DND-41 (cell line): ENCODE data around the gene GPD1L.

Source experiments
- ATAC-seq: fragments of 200-7000 bp; cut with Tn5 transposase; 3 replicates; pipeline ENCODE4 v1.9.1; 2021; ENCODE audit warnings: low read depth; ENCODE audit not compliant: insufficient read depth
- DNase-seq: peaks from one replicate; pipeline ENCODE4 v3.0.0-alpha.2; 2020
- H2AFZ ChIP-seq: 2 replicates; pipeline ENCODE4 v1.6.0; 2012; ENCODE audit warnings: low read depth, low read length
- H3K27ac ChIP-seq: 2 replicates; pipeline ENCODE4 v1.5.1; 2012; ENCODE audit warnings: low read length, inconsistent platforms
- H3K27me3 ChIP-seq: fragments of 200-600 bp; sonication (generic); 2 replicates; pipeline ENCODE4 v1.6.0; 2012; ENCODE audit warnings: low read length, mild to moderate bottlenecking, inconsistent platforms; ENCODE audit not compliant: insufficient read depth, poor library complexity
- H3K36me3 ChIP-seq: 2 replicates; pipeline ENCODE4 v1.5.1; 2012; ENCODE audit warnings: low read length, inconsistent platforms; ENCODE audit not compliant: insufficient read depth
- H3K4me1 ChIP-seq: 2 replicates; pipeline ENCODE4 v1.5.1; 2012; ENCODE audit warnings: mild to moderate bottlenecking, low read length; ENCODE audit not compliant: insufficient read depth
- H3K4me2 ChIP-seq: 2 replicates; pipeline ENCODE4 v1.6.0; 2012; ENCODE audit warnings: mild to moderate bottlenecking, moderate library complexity, low read length, inconsistent platforms; ENCODE audit not compliant: insufficient read depth
- H3K4me3 ChIP-seq, 2 experiments: fragments of 200-600 bp in 1 of 2; shearing (Covaris generic) in 1 of 2; 2 replicates each; pipeline ENCODE4 v1.5.1; 2012 to 2016; ENCODE audit warnings: inconsistent platforms in 2 of 2, low read length in 2 of 2, mild to moderate bottlenecking in 2 of 2, low read depth in 1 of 2, moderate library complexity in 1 of 2
- H3K79me2 ChIP-seq: 2 replicates; pipeline ENCODE4 v1.6.0; 2012; ENCODE audit warnings: low read length, inconsistent platforms; ENCODE audit not compliant: insufficient read depth
- H3K9ac ChIP-seq: 2 replicates; pipeline ENCODE4 v1.6.0; 2012; ENCODE audit warnings: low read depth, mild to moderate bottlenecking, inconsistent platforms, low read length, moderate library complexity
- H3K9me3 ChIP-seq: 2 replicates; pipeline ENCODE4 v1.5.1; 2012; ENCODE audit warnings: low read length, moderate library complexity, mild to moderate bottlenecking, inconsistent platforms; ENCODE audit not compliant: insufficient read depth, severe bottlenecking
- H4K20me1 ChIP-seq: 2 replicates; pipeline ENCODE4 v1.6.0; 2012; ENCODE audit warnings: low read length; ENCODE audit not compliant: insufficient read depth
- CTCF ChIP-seq: IDR thresholded peaks from 2 replicates; pipeline ENCODE4 v1.5.1; 2012; ENCODE audit warnings: borderline replicate concordance, low read length, moderate library complexity, mild to moderate bottlenecking; ENCODE audit not compliant: poor library complexity, severe bottlenecking; ENCODE audit errors: extremely low read depth
- EZH2 ChIP-seq: IDR thresholded peaks from 3 replicates; pipeline ENCODE4 v1.6.1; 2012; ENCODE audit warnings: borderline replicate concordance, low read depth, mild to moderate bottlenecking, moderate library complexity, low read length, inconsistent platforms; ENCODE audit not compliant: severe bottlenecking

The GPD1L gene

GRCh38 chr3:32176989-32177701 lies 70.7 kb downstream of the GPD1L start:
- no peaks in the 10 kb centered on the region; the same call in 1 of the 2 replicates for H3K4me1 ChIP-seq
- no peaks in the 10 kb centered on the region for H3K9me3 ChIP-seq
- ATAC-seq, result peak; percentile 74
- no peak overlapping the region for H3K4me3 ChIP-seq
- no peaks in the 10 kb centered on the region; the same call in none of the 2 replicates for H3K36me3 ChIP-seq
- no peak for TF ChIP-seq EZH2
- peak; percentile 91 for TF ChIP-seq CTCF
- H2AFZ ChIP-seq, result peak overlapping the region; percentile 29; the same call in 1 of the 2 replicates
- no peak overlapping the region for H3K27ac ChIP-seq
- H3K27me3 ChIP-seq, result no peaks in the 10 kb centered on the region
- H3K9ac ChIP-seq, result no peak overlapping the region
- peak; percentile 64 for DNase-seq
- H4K20me1 ChIP-seq, result no peaks in the 10 kb centered on the region
- H3K4me2 ChIP-seq, result no peak overlapping the region; the same call in 1 of the 2 replicates
- H3K79me2 ChIP-seq, result no peaks in the 10 kb centered on the region

DNA sequence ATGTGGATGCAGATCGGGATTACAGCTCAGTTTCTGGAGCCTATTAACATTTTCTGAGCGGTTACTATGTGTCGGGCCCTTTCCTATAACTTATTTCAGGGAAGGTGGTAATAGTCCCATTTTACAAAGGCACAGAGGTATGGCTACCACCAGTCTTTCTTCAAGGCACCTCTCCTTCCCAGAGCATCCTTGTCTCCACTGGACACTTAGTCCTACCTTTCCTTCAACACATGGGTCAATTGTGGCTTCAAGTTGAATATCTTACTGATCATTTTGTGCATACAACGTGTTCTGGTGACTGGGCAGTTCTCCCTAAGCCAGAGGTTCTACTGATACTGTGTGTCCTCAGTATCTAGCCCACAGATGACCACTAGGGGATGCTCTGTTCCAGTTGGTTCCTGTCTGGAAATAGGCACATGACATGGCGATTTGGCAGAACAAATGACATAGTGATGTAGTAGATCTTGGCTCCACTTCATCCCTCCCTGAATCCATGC lies 71.3 kb downstream of the GPD1L start:
- TF ChIP-seq CTCF (peak; percentile 58), EZH2 (no peak)
- H3K36me3 ChIP-seq, result no peaks in the 10 kb centered on the region
- no peak overlapping the region for H3K27ac ChIP-seq
- DNase-seq (peak; percentile 34), ATAC-seq (peak; percentile 63)
- no peaks in the 10 kb centered on the region for H4K20me1 ChIP-seq
- H3K9ac ChIP-seq, result no peak overlapping the region
- no peaks in the 10 kb centered on the region; the same call in 1 of the 2 replicates for H3K4me1 ChIP-seq
- H3K27me3 ChIP-seq, result no peaks in the 10 kb centered on the region
- H3K4me2 ChIP-seq, result no peak overlapping the region
- 0 out of 2 replicates have a peak overlapping the region, but pooled peaks have one; percentile 6 for H2AFZ ChIP-seq
- no peaks in the 10 kb centered on the region for H3K79me2 ChIP-seq
- no peaks in the 10 kb centered on the region for H3K9me3 ChIP-seq
- H3K4me3 ChIP-seq, result no peak overlapping the region

DNA sequence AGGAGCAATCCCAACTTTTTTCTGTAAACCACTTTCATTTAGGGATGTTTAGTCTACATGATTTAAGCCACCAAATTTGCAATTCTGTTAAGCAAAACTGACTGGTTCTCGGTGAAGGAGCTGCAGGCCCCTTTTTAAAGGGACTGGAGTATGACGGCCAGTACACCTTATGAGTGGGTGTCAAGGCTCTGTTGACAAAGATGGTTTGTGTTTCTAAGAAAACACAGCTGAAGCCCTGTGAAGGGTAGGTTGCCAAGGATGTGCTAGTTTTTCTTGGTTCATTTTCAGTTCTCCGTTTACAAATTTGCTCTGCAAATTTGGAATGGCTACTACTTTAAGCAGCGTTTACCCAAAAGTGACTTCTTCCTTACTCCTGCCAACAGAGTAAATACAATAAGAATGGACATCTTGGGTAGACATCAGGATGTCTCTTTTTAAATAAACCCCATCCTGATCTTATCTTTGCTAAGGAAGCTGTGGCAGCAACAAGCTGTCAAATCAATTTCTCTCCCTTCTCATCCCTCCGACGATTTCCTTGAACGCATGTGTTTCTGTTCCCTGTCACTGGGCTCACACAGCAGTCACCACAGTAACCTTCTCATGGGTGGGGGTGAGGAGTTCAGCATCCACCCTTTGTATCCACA lies 73.8 kb downstream of the GPD1L start:
- ATAC-seq, result no peak
- Histone ChIP-seq H3K36me3 (no peaks in the 10 kb centered on the region), H3K4me3 (no peak overlapping the region), H2AFZ (no peak overlapping the region), H3K9ac (no peak overlapping the region), H3K4me2 (no peak overlapping the region), H3K4me1 (no peaks in the 10 kb centered on the region; the same call in 1 of the 2 replicates), H3K9me3 (no peaks in the 10 kb centered on the region), H3K27me3 (no peaks in the 10 kb centered on the region), H3K27ac (no peak overlapping the region), H4K20me1 (no peaks in the 10 kb centered on the region), H3K79me2 (no peaks in the 10 kb centered on the region)
- no peak for DNase-seq
- TF ChIP-seq EZH2 (no peak), CTCF (no peak)
